Thyroid gland (tissue), 4 donors: ENCODE data around the gene MAPKAPK5.

Source experiments
- CTCF ChIP-seq, 6 experiments: fragments of 200-600 bp in 3 of 6; fragments of 450-650 bp in 3 of 6; sonication (generic) in 3 of 6; IDR thresholded peaks; one replicate each; pipeline ENCODE4 v1.5.1; 2016 to 2019; ENCODE audit warnings: antibody characterized with exemption in 6 of 6, mild to moderate bottlenecking in 2 of 6, inconsistent platforms in 1 of 6, moderate library complexity in 1 of 6
- POLR2A ChIP-seq, 2 donors: fragments of 450-650 bp; IDR thresholded peaks; one replicate each; pipeline ENCODE4 v1.6.1; 2017; ENCODE audit warnings: antibody characterized with exemption in 2 of 2, mild to moderate bottlenecking in 2 of 2, moderate library complexity in 1 of 2

GRCh38 chr12:111936869-111937268, 94.8 kb downstream of the MAPKAPK5 start:
- TF ChIP-seq CTCF (IDR thresholded peaks at IDR 0.05) (no peak), POLR2A (IDR thresholded peaks at IDR 0.05) (no peak)
